ENCODE measurements around the gene TRPV3.

DNA sequence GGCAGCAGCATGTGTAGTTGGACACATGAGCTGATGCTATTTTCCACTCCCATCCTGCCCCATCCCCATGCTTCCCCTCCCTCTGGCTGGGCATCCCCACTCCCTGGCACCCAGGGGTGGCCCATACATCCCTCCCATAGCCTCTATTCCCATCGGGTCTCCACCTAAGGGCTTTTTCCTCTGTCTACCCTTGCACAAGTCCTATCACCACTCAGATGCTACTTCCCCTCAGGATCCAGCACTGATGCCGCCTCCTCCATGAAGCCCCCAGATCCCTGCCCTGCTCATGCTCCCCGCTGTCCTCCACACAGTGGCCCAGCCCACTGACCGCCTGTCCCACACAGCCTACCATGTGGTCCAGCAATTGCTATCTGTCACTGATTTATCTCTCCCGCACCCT, 35.8 kb upstream of the TRPV3 start:
- TF ChIP-seq, protein P1, sequence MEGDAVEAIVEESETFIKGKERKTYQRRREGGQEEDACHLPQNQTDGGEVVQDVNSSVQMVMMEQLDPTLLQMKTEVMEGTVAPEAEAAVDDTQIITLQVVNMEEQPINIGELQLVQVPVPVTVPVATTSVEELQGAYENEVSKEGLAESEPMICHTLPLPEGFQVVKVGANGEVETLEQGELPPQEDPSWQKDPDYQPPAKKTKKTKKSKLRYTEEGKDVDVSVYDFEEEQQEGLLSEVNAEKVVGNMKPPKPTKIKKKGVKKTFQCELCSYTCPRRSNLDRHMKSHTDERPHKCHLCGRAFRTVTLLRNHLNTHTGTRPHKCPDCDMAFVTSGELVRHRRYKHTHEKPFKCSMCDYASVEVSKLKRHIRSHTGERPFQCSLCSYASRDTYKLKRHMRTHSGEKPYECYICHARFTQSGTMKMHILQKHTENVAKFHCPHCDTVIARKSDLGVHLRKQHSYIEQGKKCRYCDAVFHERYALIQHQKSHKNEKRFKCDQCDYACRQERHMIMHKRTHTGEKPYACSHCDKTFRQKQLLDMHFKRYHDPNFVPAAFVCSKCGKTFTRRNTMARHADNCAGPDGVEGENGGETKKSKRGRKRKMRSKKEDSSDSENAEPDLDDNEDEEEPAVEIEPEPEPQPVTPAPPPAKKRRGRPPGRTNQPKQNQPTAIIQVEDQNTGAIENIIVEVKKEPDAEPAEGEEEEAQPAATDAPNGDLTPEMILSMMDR (IDR thresholded peaks at IDR 0.05): no peak
- TF ChIP-seq POLR2A (IDR thresholded peaks at IDR 0.05): no peak
